AG09309 (cell line): ENCODE results near the gene USP5.

Experiments used
- DNase-seq: peaks from one replicate; pipeline ENCODE4 v3.0.0-alpha.2; 2010; ENCODE audit warnings: low read depth
- H3K4me3 ChIP-seq: 2 replicates; pipeline ENCODE4 v1.5.1; 2011; ENCODE audit warnings: mild to moderate bottlenecking, low read depth, low read length, moderate library complexity; ENCODE audit not compliant: control insufficient read depth
- CTCF ChIP-seq: IDR thresholded peaks from 2 replicates; pipeline ENCODE4 v1.5.1; 2011; ENCODE audit warnings: mild to moderate bottlenecking, low read depth, low read length, inconsistent platforms; ENCODE audit not compliant: insufficient read depth, control insufficient read depth; ENCODE audit errors: missing control alignments

The USP5 gene

GRCh38 chr12:6834254-6834653 is 17.7 kb upstream of the USP5 start:
- no peak overlapping the region for H3K4me3 ChIP-seq
- no peak for DNase-seq
- no peak for TF ChIP-seq CTCF

- no peak for DNase-seq
- TF ChIP-seq CTCF = no peak
- H3K4me3 ChIP-seq = no peak overlapping the region
These were observed 17.1 kb upstream of the USP5 start for GRCh38 chr12:6834873-6835272.

- no peak for TF ChIP-seq CTCF
- DNase-seq = no peak
- H3K4me3 ChIP-seq = no peak overlapping the region
These were observed 15.1 kb upstream of the USP5 start for GRCh38 chr12:6836851-6837250.

GRCh38 chr12:6837370-6838060 is 14.4 kb upstream of the USP5 start:
- no peak for TF ChIP-seq CTCF
- DNase-seq = no peak
- no peak overlapping the region for H3K4me3 ChIP-seq

GRCh38 chr12:6838854-6839253 is 13.1 kb upstream of the USP5 start:
- H3K4me3 ChIP-seq = no peak overlapping the region
- TF ChIP-seq CTCF = no peak
- DNase-seq = no peak

- no peak for TF ChIP-seq CTCF
- H3K4me3 ChIP-seq = no peak overlapping the region
- no peak for DNase-seq
These were observed 12.3 kb upstream of the USP5 start for GRCh38 chr12:6839482-6840201.
